Sigmoid colon (tissue), 7 donors: ENCODE results near the gene RPS6KA2. TPM values are rescaled to one million over a fixed set of nuclear protein-coding genes. Genes with fewer than 3 reads are reported as not detected.
A peak's percentile ranks its signal among the peaks of the same experiment; 100 is the strongest.

Experiments used
- DNase-seq: peaks from one replicate; pipeline ENCODE4 v3.0.0-alpha.2; 2019
- H3K27ac ChIP-seq, 4 donors: fragments of 200-600 bp; sonication (generic); one replicate each; pipeline ENCODE4 v1.5.1; 2016 to 2019; ENCODE audit warnings: mild to moderate bottlenecking in 1 of 4
- H3K27me3 ChIP-seq, 3 donors: fragments of 200-600 bp; sonication (generic); one replicate each; pipeline ENCODE4 v1.5.1; 2019; ENCODE audit warnings: mild to moderate bottlenecking in 1 of 3
- H3K36me3 ChIP-seq, 4 donors: fragments of 200-600 bp; sonication (generic); one replicate each; pipeline ENCODE4 v1.5.1; 2016 to 2019
- H3K4me1 ChIP-seq, 4 donors: fragments of 200-600 bp; sonication (generic); one replicate each; pipeline ENCODE4 v1.5.1; 2017 to 2019
- H3K4me3 ChIP-seq, 4 donors: fragments of 200-600 bp; sonication (generic); one replicate each; pipeline ENCODE4 v1.5.1; 2017 to 2019; ENCODE audit warnings: mild to moderate bottlenecking in 2 of 4, moderate library complexity in 1 of 4
- H3K9me3 ChIP-seq, 4 donors: fragments of 200-600 bp in 3 of 4; sonication (generic) in 3 of 4; one replicate each; pipeline versions ENCODE4 v1.5.1 to v1.6.1; 2013 to 2019
- CTCF ChIP-seq, 4 experiments: fragments of 450-650 bp in 3 of 4; fragments of 200-600 bp in 1 of 4; IDR thresholded peaks; one replicate each; pipeline ENCODE4 v1.5.1; 2016 to 2019; ENCODE audit warnings: antibody characterized with exemption in 4 of 4, mild to moderate bottlenecking in 3 of 4, moderate library complexity in 2 of 4
- EP300 ChIP-seq, 4 donors: sonication (generic); formaldehyde crosslinking; IDR thresholded peaks; one replicate each; pipeline ENCODE4 v1.6.1; 2017; ENCODE audit warnings: antibody characterized with exemption in 4 of 4
- POLR2A ChIP-seq, 2 donors: fragments of 450-650 bp; IDR thresholded peaks; one replicate each; pipeline ENCODE4 v1.6.1; 2016; ENCODE audit warnings: antibody characterized with exemption in 2 of 2, mild to moderate bottlenecking in 2 of 2, moderate library complexity in 2 of 2
- POLR2AphosphoS5 ChIP-seq, 4 donors: sonication (generic); formaldehyde crosslinking; IDR thresholded peaks; one replicate each; pipeline ENCODE4 v1.6.1; 2017; ENCODE audit warnings: antibody characterized with exemption in 4 of 4
- WGBS, 2 donors: extraction: QIAGEN DNeasy Blood & Tissue Kit; methylation state at CpG; one replicate each; pipeline ENCODE4 v1.1.7; 2013; 5-methylcytosine and 5-hydroxymethylcytosine counted together
- intact Hi-C: fragments of 100-400 bp; cut with DNase I; formaldehyde crosslinking; loops from one replicate; pipeline ENCODE4 v1.15.1; 2023
- polyA plus RNA-seq, 3 donors: library from polyadenylated mRNA; stranded (reverse); fragments of 200-250 nt; gene quantifications; one replicate each; pipeline ENCODE4 v1.2.3, GENCODE V29; 2013
- total RNA-seq, 4 donors: library from RNA; depleted of rRNA; stranded (reverse); fragments of >200 nt; gene quantifications; one replicate each; pipeline ENCODE4 v1.1.0, GENCODE V29; 2016
- donor health status: healthy with polysubstance abuse.
- donor health status: Bipolar disorder and iron deficiency.
- donor health status: healthy.

Gene RPS6KA2
- total and polyA plus RNA-seq, 7 donors: 6.5 to 44.7 (median 27.8) TPM

- Histone ChIP-seq H3K27ac (peak overlapping the region in 3 of 4 donors; percentile 17 to 85 (median 64)), H3K9me3 (no peaks in the 10 kb centered on the region), H3K27me3 (no peaks in the 10 kb centered on the region), H3K4me1 (peaks cover 0 to 55% (median 37%) of the 10 kb centered on the region in 4 donors), H3K4me3 (no peak overlapping the region), H3K36me3 (no peaks in the 10 kb centered on the region)
- no peak for TF ChIP-seq POLR2A (IDR thresholded peaks at IDR 0.05)
- TF ChIP-seq CTCF (IDR thresholded peaks at IDR 0.05): no peak
- no peak for TF ChIP-seq POLR2AphosphoS5 (IDR thresholded peaks at IDR 0.05)
- intact Hi-C loops: loop anchor here (5.0 kb wide), 2 partner anchors 39 to 91 kb away; no protein-coding TSS in a partner anchor
- WGBS, 2 donors: 94 to 96% methylated on average over 12 of the region's 12 CpGs
- no peak for DNase-seq
These were observed 68.7 kb downstream of the RPS6KA2 start for GRCh38 chr6:166558156-166559005.

GRCh38 chr6:166556863-166557322 is 70.2 kb downstream of the RPS6KA2 start:
- H3K4me3 ChIP-seq: peak overlapping the region in 2 of 4 donors; percentile 14 to 21
- H3K27ac ChIP-seq: peak overlapping the region; percentile 66 to 85 (median 80)
- no peaks in the 10 kb centered on the region for H3K9me3 ChIP-seq
- WGBS, 2 donors: 43 to 58% methylated on average over 16 of the region's 16 CpGs
- H3K36me3 ChIP-seq: no peaks in the 10 kb centered on the region
- H3K27me3 ChIP-seq: no peaks in the 10 kb centered on the region
- peaks cover 0 to 52% (median 33%) of the 10 kb centered on the region in 4 donors for H3K4me1 ChIP-seq
- intact Hi-C loops: loop anchor here (1.0 to 5.0 kb wide), 4 partner anchors 40 to 174 kb away; partner anchors contain the start of genes MPC1 and RPS6KA2
- TF ChIP-seq CTCF (IDR thresholded peaks at IDR 0.05) (no peak), EP300 (IDR thresholded peaks at IDR 0.05) (peak in 2 of 4 donors; percentile 78 to 88), POLR2AphosphoS5 (IDR thresholded peaks at IDR 0.05) (peak; percentile 64 to 93 (median 80)), POLR2A (IDR thresholded peaks at IDR 0.05) (no peak)
- peak; percentile 97 for DNase-seq

- no peak for DNase-seq
- Histone ChIP-seq H3K27ac (peak overlapping the region; percentile 66 to 85 (median 80)), H3K4me3 (peak overlapping the region in 1 of 4 donors; percentile 14), H3K36me3 (no peaks in the 10 kb centered on the region), H3K9me3 (no peaks in the 10 kb centered on the region), H3K27me3 (no peaks in the 10 kb centered on the region), H3K4me1 (peaks cover 0 to 46% (median 28%) of the 10 kb centered on the region in 4 donors)
- TF ChIP-seq POLR2AphosphoS5 (IDR thresholded peaks at IDR 0.05): no peak
- no peak for TF ChIP-seq CTCF (IDR thresholded peaks at IDR 0.05)
- intact Hi-C loops: loop anchor here (2.0 to 5.0 kb wide), 3 partner anchors 41 to 174 kb away; partner anchors contain the start of gene MPC1
These were observed 70.7 kb downstream of the RPS6KA2 start for GRCh38 chr6:166556336-166556735.

- H3K4me1 ChIP-seq: peaks cover 0 to 43% (median 25%) of the 10 kb centered on the region in 4 donors
- no peaks in the 10 kb centered on the region for H3K27me3 ChIP-seq
- no peak overlapping the region for H3K4me3 ChIP-seq
- TF ChIP-seq POLR2A (IDR thresholded peaks at IDR 0.05) (no peak), EP300 (IDR thresholded peaks at IDR 0.05) (no peak), POLR2AphosphoS5 (IDR thresholded peaks at IDR 0.05) (no peak), CTCF (IDR thresholded peaks at IDR 0.05) (no peak)
- no peak for DNase-seq
- H3K36me3 ChIP-seq: no peaks in the 10 kb centered on the region
- H3K27ac ChIP-seq: peak overlapping the region; percentile 10 to 85 (median 80)
- H3K9me3 ChIP-seq: no peaks in the 10 kb centered on the region
- intact Hi-C loops: loop anchor here (5.0 kb wide), 2 partner anchors 42 to 88 kb away; no protein-coding TSS in a partner anchor
- 81 to 87% methylated on average over 6 of the region's 6 CpGs for WGBS, 2 donors
These were observed 72.0 kb downstream of the RPS6KA2 start for GRCh38 chr6:166555086-166555485.
